Right lobe of liver (tissue), 6 donors: ENCODE results near the gene ARHGEF35. TPM values are rescaled to one million over a fixed set of nuclear protein-coding genes. Genes with fewer than 3 reads are reported as not detected.
A peak's percentile ranks its signal among the peaks of the same experiment; 100 is the strongest.
"Not testable (repeated sequence)": the region's sequence is repeated elsewhere in the genome, so short reads cannot be mapped to it uniquely, and the experiment has no call there.

ENCODE experiments used
- ATAC-seq, 4 donors: fragments of 200-7000 bp; cut with Tn5 transposase; one replicate each; pipeline ENCODE4 v1.9.1; 2020; ENCODE audit warnings: mild to moderate bottlenecking in 4 of 4, moderate library complexity in 4 of 4
- DNase-seq, 3 donors: peaks; one replicate each; pipeline ENCODE4 v3.0.0-alpha.2; 2020
- H3K27ac ChIP-seq, 3 donors: fragments of 200-600 bp; one replicate each; pipeline ENCODE4 v1.8.0; 2022
- H3K27me3 ChIP-seq, 2 donors: fragments of 200-600 bp; one replicate each; pipeline ENCODE4 v1.8.0; 2022
- H3K36me3 ChIP-seq, 4 donors: fragments of 200-600 bp; sonication (generic) in 1 of 4; one replicate each; pipeline versions ENCODE4 v1.5.1 to v1.8.0; 2017 to 2022; ENCODE audit warnings: control low read depth in 1 of 4
- H3K4me1 ChIP-seq, 4 donors: fragments of 200-600 bp; sonication (generic) in 1 of 4; one replicate each; pipeline versions ENCODE4 v1.5.1 to v1.8.0; 2017 to 2022; ENCODE audit warnings: control low read depth in 1 of 4
- H3K4me3 ChIP-seq, 3 donors: fragments of 200-600 bp; one replicate each; pipeline ENCODE4 v1.8.0; 2022
- H3K9me3 ChIP-seq, 4 donors: fragments of 200-600 bp; sonication (generic) in 1 of 4; one replicate each; pipeline versions ENCODE4 v1.5.1 to v1.8.0; 2017 to 2022; ENCODE audit warnings: control low read depth in 1 of 4
- WGBS: methylation state at CpG from one replicate; pipeline ENCODE4 v1.1.6; 2018; ENCODE audit warnings: low coverage, low lambda C conversion rate; ENCODE audit not compliant: insufficient coverage; ENCODE audit errors: missing lambda C conversion rate; 5-methylcytosine and 5-hydroxymethylcytosine counted together
- intact Hi-C, 2 donors: fragments of 100-400 bp; cut with DNase I; formaldehyde crosslinking; loops; one replicate each; pipeline versions ENCODE4 v1.11.2 to v1.14.1; 2022
- total RNA-seq, 6 experiments: library from RNA; depleted of rRNA in 2 of 6; stranded (reverse); fragments of >200 nt in 2 of 6; fragmentation: NEBNext Ultra II Directional in 3 of 6; extraction: Animal tissue kit (Norgen Biotek cat#: 25700) in 3 of 6; gene quantifications; one replicate each; pipeline versions ENCODE4 v1.1.0 to v1.2.4, GENCODE V29; 2016 to 2023
- donor health status: DM: no; HTN: yes; CAD: no.
- donor health status: DM: no; HTN: no; CAD: no.
- donor health status: DM: no; HTN: no; CAD: no.
- donor health status: DM: no; HTN: yes; CAD: no.
- donor health status: DM: no; HTN: yes; CAD: no.

The ARHGEF35 gene
- total RNA-seq, 6 experiments from 2014 or later, result 3.6 to 10.8 (median 5.8) TPM

DNA sequence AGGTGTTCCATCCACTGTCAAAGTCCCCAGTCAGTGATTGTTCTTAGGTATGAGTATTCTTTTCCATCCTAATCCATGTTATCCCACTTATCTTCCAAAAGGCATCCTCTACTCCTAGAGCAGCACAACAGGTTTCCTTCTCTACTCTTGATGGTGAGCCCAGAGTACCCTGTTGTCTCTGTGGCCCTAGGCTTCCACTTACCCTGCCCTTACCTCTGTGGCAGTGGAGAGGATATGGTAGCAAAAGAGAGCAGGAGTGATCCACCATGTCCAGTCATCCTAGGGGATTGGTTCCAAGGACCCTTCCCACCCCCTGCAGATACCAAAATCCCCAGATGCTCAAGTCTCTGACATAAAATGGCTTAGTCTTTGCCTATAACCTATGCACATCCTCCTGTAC, 21.6 kb upstream of the ARHGEF35 start:
- ATAC-seq, result peak in 2 of 4 donors; percentile 24 to 47
- H3K9me3 ChIP-seq, intact Hi-C loops, H3K27me3 ChIP-seq, H3K4me3 ChIP-seq, H3K36me3 ChIP-seq, DNase-seq, H3K27ac ChIP-seq, H3K4me1 ChIP-seq: not testable (repeated sequence)

DNA sequence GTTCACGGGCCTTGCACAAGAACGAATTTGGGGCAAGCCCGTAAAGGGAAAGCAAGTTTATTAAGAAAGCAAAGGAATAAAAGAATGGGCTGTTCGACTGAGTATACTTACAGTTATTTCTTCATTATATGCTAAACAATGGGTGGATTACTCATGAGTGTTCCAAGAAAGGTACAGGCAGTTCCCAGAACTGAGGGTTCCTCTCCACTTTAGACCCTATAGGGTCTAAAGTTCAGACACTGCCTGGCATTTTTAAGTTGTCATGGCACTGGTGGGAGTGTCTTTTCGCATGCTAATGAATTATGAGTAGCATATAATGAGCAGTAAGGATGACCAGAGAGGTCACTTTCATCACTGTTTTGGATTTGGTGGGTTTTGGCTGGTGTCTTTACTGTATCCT, 9.7 kb upstream of the ARHGEF35 start:
- H3K36me3 ChIP-seq, intact Hi-C loops, H3K27me3 ChIP-seq, H3K9me3 ChIP-seq, ATAC-seq, DNase-seq, H3K4me1 ChIP-seq, H3K27ac ChIP-seq, H3K4me3 ChIP-seq: not testable (repeated sequence)
- WGBS, result no CpG with 5 or more reads among the region's 5 CpGs

DNA sequence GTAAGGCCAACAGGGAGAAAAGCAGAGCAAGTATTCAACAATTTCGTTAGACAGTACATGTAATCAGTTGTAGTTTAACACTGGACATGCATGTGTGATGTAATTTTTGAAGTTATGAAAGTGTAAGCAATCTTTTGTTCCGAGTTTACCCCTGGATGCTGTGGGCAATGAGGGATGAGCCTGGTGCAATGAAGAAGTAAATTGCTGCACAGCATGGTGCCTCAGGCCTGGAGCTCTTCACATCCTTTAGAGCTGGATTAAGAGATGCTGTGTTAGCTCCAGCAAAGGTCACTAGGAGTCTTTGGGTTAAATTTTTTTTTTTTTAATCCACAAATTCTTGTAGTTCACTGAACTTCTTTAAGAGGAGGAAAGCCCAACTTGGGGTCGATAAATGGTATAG, 7.5 kb upstream of the ARHGEF35 start:
- H3K4me3 ChIP-seq, ATAC-seq, H3K36me3 ChIP-seq, DNase-seq, H3K4me1 ChIP-seq, intact Hi-C loops, H3K9me3 ChIP-seq, H3K27me3 ChIP-seq, H3K27ac ChIP-seq: not testable (repeated sequence)
- no CpG with 5 or more reads among the region's 3 CpGs for WGBS

DNA sequence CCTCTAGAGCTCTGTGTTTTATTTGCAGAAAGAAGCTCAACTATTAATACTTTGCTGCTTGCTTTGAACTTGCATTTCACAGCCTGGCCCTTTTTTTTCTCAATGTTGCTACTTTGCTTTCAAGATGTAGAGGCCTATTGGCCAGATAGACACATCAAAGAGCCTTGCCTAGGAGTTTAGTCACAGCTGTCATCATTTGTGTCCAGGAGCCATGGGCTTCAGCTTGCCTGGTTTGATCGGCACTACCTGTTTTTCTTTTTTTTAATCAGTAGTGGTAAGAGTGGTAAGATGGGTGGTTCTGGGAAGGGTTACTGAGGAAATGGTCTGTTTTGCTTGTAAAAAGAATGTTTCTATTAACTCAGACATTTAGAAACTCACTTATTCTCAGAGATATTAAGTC, 6.3 kb upstream of the ARHGEF35 start:
- H3K27me3 ChIP-seq, H3K4me1 ChIP-seq, H3K9me3 ChIP-seq, H3K36me3 ChIP-seq, DNase-seq, intact Hi-C loops, ATAC-seq, H3K4me3 ChIP-seq, H3K27ac ChIP-seq: not testable (repeated sequence)
- no CpG with 5 or more reads among the region's 1 CpG for WGBS

DNA sequence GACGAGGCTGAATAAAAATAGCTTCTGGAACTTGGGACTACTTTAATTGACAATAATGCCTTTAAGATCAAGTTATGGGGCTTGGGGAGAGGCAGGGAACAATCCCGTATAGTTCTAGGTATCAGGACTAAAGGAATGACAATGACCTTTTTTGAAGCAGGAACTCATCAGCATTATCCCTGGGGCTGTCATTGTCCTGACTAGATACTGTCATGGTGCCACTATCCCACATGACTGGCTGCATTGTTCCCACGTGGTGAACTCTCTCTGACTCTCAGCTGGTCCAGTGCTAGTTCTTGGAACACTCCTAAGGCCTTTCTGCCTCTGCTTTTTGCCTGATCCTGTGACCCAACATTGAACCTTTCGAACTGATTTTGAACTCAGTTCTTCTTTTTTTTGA, 3.3 kb upstream of the ARHGEF35 start:
- H3K36me3 ChIP-seq, DNase-seq: not testable (repeated sequence)
- 45% methylated on average over 2 of the region's 4 CpGs for WGBS

DNA sequence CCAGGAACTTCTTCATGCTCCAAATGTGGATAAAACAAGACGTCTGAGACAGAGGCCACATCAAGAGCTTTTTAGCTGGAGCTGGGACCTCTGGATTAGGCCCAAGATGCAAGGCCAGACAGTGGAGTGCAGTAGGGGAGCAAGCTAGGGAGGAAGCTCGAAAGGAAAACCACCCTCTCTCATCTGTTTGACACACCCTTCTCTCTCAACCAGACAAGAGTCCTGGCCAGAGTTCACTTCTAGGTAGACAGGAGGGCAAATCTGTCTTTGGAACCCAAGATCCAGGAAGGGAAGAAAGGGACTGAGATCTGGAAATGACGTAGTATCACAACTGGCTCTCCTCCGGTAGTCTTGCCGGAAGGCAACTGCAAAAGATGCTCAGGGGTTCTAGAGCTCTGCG, 1.2 kb downstream of the ARHGEF35 start:
- WGBS, result no CpG with 5 or more reads among the region's 6 CpGs
- intact Hi-C loops, DNase-seq, H3K27ac ChIP-seq, H3K36me3 ChIP-seq, H3K4me3 ChIP-seq, H3K4me1 ChIP-seq, H3K9me3 ChIP-seq, ATAC-seq, H3K27me3 ChIP-seq: not testable (repeated sequence)

More for the DNA sequence above, 3.3 kb upstream of the ARHGEF35 start:
- H3K27ac ChIP-seq, ATAC-seq, H3K4me3 ChIP-seq, H3K9me3 ChIP-seq, intact Hi-C loops, H3K4me1 ChIP-seq, H3K27me3 ChIP-seq: not testable (repeated sequence)

DNA sequence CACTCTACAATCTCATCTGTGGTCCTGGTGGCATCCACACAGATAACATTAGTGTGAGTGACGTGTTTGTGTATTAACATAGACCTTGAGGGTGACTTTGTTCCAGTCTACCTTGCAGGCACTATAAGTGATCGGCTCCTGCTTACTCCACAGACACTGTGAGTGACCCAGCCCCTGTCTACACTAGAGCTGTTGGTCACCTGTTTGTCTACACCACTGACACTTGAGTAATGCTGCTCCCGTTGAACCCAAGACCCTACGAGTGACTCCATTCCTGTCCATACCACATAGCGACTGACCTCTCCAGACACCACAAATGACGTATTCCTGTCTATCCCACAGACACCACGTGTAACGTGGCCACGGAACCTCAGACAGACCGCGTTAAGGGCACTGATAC, 1.9 kb downstream of the ARHGEF35 start:
- not testable (repeated sequence) for H3K27ac ChIP-seq, ATAC-seq

DNA sequence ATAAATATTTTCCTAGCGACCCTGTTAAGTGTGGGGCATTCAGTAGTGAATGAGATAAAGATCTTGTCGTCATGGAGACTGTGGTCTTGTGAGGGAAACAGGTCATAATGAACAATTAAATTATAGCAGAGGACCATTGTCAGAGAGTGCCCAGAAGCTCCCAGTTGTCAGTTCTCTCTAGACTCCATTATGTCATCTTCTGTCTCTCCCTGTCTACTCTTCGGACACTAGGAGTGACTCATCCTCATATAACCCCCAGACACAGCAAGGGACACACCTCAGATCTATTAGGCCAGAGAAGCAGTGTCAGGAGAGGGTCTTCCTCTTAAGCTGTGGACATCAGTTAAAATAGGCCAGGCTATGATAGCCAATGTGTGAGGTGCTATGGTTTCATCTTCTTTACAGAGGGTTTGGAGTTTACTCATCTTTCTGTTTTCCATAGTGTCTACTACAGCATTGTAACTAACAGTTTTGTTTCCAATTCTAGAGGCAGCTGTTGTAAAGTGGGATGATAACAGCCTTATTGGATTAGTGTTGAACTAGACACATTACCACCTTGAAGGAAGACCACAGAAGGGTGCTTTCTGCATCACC, 7.0 kb downstream of the ARHGEF35 start:
- ATAC-seq, intact Hi-C loops, H3K27ac ChIP-seq, H3K9me3 ChIP-seq, H3K4me1 ChIP-seq, DNase-seq, H3K27me3 ChIP-seq, H3K4me3 ChIP-seq, H3K36me3 ChIP-seq: not testable (repeated sequence)
- WGBS, result no CpG with 5 or more reads among the region's 3 CpGs

More for the DNA sequence above, 1.9 kb downstream of the ARHGEF35 start:
- no CpG with 5 or more reads among the region's 11 CpGs for WGBS
- H3K9me3 ChIP-seq, H3K4me1 ChIP-seq, H3K4me3 ChIP-seq, H3K27me3 ChIP-seq, H3K36me3 ChIP-seq, intact Hi-C loops, DNase-seq: not testable (repeated sequence)

DNA sequence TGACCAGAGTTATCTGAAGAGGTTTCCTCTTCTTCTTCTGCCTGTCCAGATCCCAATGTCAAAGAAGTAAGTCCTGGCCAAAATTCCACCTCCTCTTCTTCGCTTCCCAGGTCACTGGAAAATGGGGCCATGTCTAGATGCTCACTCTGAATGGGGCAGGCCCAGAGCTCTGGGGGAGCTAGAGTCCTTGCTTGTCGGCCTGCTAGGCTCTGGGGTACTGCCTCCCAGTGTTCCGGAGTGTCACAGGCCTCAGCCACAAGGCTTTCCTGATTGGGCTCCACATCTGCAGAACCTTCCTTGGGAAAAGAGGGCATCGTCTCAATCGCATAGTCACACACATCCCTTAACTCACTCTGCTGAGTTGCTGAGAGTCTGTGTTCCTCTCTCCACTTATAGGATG, 7.8 kb downstream of the ARHGEF35 start:
- DNase-seq, H3K27ac ChIP-seq, H3K4me1 ChIP-seq, H3K4me3 ChIP-seq, H3K36me3 ChIP-seq, H3K9me3 ChIP-seq, intact Hi-C loops, H3K27me3 ChIP-seq: not testable (repeated sequence)
- peak in 1 of 4 donors; percentile 50 for ATAC-seq
- no CpG with 5 or more reads among the region's 5 CpGs for WGBS

DNA sequence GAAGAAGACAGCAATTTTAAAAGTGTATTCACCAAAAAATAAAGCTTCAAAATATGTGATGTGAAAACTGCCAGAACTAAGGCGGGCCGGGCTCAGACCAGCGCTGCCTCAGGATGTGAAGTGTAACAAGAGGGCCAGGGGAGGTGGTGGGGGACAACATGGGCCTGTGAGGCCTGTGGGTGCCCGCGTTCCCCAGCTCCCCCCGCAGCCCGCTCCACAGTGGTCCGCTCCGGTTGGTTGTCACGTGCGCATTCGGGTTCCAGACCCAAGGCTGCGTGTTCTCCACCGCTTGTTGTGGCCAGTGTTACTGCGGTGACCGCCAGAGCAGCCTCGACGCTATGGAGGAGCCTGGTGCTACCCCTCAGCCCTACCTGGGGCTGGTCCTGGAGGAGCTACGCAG, 12.5 kb downstream of the ARHGEF35 start, which contains the start of gene CTAGE4:
Gene CTAGE4 (plus strand): TSS at position 301 of the 400 bp plus-strand sequence. CDS start 38 bp downstream, at position 339.
- H3K9me3 ChIP-seq, H3K27me3 ChIP-seq, H3K4me1 ChIP-seq, ATAC-seq, intact Hi-C loops, H3K36me3 ChIP-seq, DNase-seq, H3K27ac ChIP-seq, H3K4me3 ChIP-seq: not testable (repeated sequence)
- WGBS, result no CpG with 5 or more reads among the region's 19 CpGs

DNA sequence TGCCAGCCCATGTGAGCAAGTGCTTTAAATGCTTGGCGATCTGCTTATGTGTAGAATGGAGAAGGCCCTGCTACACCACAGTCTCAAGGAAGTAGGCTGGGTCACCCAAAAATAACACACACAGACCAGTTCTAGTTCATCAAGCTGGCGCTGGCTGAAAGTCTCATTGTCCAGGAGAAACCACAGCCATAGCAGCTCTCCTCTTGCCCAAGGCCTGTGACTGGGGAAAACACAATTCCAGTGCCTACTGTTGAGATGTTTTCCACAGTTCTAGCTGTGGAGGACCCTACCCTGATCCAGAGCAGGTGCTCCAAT, 16.5 kb downstream of the ARHGEF35 start:
- H3K4me1 ChIP-seq, H3K36me3 ChIP-seq, intact Hi-C loops, ATAC-seq, H3K9me3 ChIP-seq, H3K4me3 ChIP-seq, H3K27me3 ChIP-seq, H3K27ac ChIP-seq, DNase-seq: not testable (repeated sequence)
- no CpG with 5 or more reads among the region's 2 CpGs for WGBS
